ENCODE results near the gene SLC6A11. TPM values are rescaled to one million over a fixed set of nuclear protein-coding genes. Genes with fewer than 3 reads are reported as not detected.

The SLC6A11 gene
- total RNA-seq: not detected

DNA sequence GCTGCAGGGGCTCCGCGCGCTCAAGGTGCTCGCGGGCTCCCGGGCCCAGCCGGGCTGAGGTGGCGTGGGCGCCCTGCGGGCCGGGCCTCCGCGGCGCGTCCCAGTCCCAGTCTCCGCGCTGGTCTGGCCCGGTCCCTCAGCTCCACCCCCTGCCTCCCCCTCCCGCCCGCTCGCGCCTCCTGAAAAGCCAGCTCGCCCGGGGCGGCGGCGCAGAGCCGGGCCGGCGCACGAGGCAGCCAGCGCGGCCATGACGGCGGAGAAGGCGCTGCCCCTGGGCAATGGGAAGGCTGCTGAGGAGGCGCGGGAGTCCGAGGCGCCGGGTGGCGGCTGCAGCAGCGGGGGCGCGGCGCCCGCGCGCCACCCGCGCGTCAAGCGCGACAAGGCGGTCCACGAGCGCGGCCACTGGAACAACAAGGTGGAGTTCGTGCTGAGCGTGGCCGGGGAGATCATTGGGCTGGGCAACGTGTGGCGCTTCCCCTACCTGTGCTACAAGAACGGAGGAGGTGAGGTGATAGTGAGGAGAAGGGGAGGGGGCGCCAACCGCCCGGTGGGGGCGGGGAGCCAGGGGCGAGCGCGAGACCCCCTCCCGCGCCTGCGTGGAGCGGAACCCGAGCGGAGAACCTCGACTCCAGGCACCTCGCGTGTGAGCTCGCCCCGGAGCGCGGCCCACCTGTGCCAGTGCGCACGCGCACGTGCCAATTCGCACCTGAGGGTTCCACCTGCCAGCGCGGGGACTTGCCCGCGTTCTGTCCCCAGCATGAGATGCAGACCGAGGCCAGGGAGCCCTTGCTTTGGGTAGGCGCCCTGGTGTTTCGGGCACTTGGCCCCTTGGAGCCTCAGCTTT is at the start of gene SLC6A11:
Gene SLC6A11 (plus strand): TSS at position 210 of the 844 bp plus-strand sequence. CDS start 38 bp downstream, at position 248.
- Mint-ChIP-seq H3K4me3 (no peak within 1 kb of the TSS), H3K36me3 (no peaks in the 10 kb centered on the region), H3K4me1 (ENCODE audit: low read depth) (no peaks in the 10 kb centered on the region), H3K27me3 (peaks cover 30% of the 10 kb centered on the region), H3K9me3 (no peaks in the 10 kb centered on the region), H3K27ac (no peak within 1 kb of the TSS)
- CTCF ChIA-PET: no interaction called here
- no peak for DNase-seq
- intact Hi-C loops (cut with micrococcal nuclease): no loop called here
- POLR2A ChIA-PET: no interaction called here

DNA sequence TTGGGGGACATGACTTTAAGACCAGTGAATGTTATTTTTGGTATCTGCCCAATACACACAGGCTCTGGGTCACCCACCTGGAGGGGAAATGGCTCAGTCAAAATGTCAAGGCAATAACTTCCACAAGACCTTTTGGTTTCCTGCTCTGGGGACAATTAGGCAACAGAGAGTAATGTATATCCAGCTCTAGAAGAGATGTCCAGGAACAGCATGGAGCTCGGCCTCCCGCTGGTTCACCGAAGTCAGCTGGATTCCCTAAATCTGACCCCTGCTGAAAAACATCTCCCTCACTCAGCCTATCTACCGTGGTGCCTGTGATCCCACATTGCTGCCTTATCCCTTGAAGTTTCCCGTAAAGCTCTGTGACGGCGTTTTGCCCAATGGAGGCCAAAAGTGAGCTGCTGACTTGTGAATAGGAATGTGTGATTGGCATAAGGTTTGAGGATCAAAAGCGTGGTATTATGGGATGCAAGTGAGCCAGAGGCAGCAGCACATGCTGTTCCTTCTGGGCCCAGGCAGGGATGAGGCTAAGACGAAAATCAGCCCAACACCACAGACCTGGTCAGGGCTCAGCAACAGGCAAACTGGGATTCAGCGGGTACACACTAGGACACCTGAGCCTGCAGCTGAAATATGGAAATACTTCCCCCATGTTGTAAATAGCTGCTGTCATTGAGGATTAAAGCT is 47.2 kb upstream of the SLC6A11 start:
- intact Hi-C loops (cut with micrococcal nuclease): no loop called here
- POLR2A ChIA-PET: no interaction called here
- Mint-ChIP-seq H3K4me1 (ENCODE audit: low read depth) (no peaks in the 10 kb centered on the region), H3K4me3 (no peak overlapping the region), H3K27ac (no peak overlapping the region), H3K36me3 (no peaks in the 10 kb centered on the region), H3K9me3 (no peaks in the 10 kb centered on the region), H3K27me3 (peaks cover 14% of the 10 kb centered on the region)
- CTCF ChIA-PET: interaction anchor here (0.7 to 6.0 kb wide), 4 partner anchors 11 to 291 kb away, joined by 3 to 31 read pairs (median 4); no protein-coding TSS in a partner anchor
- no peak for DNase-seq

DNA sequence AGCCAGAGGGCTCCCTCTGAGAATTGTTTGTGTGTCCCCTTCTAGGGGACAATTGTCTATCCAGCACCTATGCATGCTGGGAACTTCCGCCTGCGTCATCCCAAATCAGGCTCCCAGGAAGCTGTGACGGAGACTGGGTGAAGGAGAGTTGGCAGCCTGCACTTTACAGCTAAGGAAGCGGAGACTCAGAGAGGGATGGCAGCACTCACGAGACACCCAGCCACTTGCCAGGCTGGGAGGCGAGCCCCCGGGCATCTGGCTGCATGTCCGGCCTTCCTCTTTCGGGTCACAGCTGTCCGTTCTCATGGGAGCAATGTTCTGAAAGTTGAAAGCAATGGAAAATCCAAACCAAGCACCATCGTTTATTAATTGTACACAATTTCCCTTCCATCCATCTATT is 45.5 kb upstream of the SLC6A11 start:
- no peak for DNase-seq
- ChIA-PET POLR2A (no interaction called here), CTCF (interaction anchor here (6.0 kb wide), 1 partner anchor 13 kb away, joined by 31 read pairs; no protein-coding TSS in a partner anchor)
- peaks cover 16% of the 10 kb centered on the region for H3K27me3 Mint-ChIP-seq
- H3K27ac Mint-ChIP-seq: no peak overlapping the region
- no peaks in the 10 kb centered on the region for H3K9me3 Mint-ChIP-seq
- H3K36me3 Mint-ChIP-seq: no peaks in the 10 kb centered on the region
- H3K4me1 Mint-ChIP-seq (ENCODE audit: low read depth): no peaks in the 10 kb centered on the region
- intact Hi-C loops (cut with micrococcal nuclease): no loop called here
- no peak overlapping the region for H3K4me3 Mint-ChIP-seq

DNA sequence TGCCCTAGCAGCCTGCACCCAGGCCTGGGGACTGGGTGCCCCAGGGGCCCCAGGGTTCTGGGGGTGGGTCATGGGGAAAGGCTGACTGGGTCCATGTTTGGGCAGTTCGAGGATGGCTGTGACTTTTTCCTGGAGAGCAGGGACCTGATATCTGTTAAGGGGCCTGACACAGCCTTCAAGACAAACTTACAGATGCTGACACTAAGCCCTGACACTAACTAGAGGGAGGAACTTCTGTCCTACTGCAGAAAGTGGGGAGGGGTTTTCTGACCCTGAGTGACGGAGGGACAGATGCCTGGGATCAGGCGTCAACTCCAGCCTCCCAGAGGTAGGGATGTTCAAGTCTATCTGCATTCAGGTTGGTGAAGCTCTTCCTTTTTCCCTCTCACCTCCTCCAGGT is 45.0 kb upstream of the SLC6A11 start:
- Mint-ChIP-seq H3K9me3 (no peaks in the 10 kb centered on the region), H3K4me1 (ENCODE audit: low read depth) (no peaks in the 10 kb centered on the region), H3K27ac (no peak overlapping the region), H3K4me3 (no peak overlapping the region), H3K27me3 (peaks cover 16% of the 10 kb centered on the region), H3K36me3 (no peaks in the 10 kb centered on the region)
- CTCF ChIA-PET: interaction anchor here (0.8 to 6.0 kb wide), 2 partner anchors 12 to 13 kb away, joined by 3 to 31 read pairs; no protein-coding TSS in a partner anchor
- POLR2A ChIA-PET: no interaction called here
- DNase-seq: no peak
- intact Hi-C loops (cut with micrococcal nuclease): no loop called here

DNA sequence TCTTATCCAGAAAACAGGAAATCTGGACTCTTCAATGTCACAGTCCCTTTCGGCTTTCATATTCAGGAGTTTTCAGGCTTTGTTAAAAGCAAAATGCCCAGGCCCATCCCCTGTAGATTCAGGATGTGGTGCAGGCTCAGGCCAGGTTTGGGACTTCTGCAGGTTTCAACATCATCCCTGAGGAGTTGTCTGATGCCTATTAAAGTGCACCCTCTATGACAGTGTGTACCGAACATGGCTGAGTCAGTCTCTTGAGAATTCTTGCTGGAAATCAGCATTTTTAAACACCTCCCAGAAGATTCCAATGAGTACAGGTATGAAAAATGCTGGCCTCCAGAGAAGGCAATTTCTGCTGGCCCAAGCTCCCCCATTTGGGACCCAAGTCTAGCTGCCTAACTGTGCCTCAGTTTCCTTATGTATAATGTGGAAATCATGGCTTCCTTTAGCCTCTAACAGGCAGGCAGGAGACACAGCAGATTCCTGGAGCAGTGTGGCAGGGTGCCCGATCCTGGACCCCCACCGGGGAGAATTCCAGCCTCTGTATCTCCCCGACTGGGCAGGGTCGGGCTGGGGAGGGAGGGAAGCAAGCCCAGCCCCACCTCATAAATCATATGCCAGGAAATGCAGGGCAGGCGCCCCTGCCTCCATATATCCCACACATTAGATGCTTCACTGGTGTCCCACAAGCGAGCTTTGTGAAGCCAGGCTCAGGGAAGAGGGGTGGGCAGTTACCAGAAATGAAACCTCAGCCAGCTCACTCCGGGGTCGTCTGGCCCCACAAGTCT is 44.4 kb upstream of the SLC6A11 start:
- CTCF ChIA-PET: interaction anchor here (0.8 kb wide), 1 partner anchor 11 kb away, joined by 3 read pairs; no protein-coding TSS in a partner anchor
- no peaks in the 10 kb centered on the region for H3K36me3 Mint-ChIP-seq
- intact Hi-C loops (cut with micrococcal nuclease): no loop called here
- no peaks in the 10 kb centered on the region for H3K9me3 Mint-ChIP-seq
- no peak overlapping the region for H3K4me3 Mint-ChIP-seq
- H3K4me1 Mint-ChIP-seq (ENCODE audit: low read depth): no peaks in the 10 kb centered on the region
- DNase-seq: no peak
- H3K27ac Mint-ChIP-seq: no peak overlapping the region
- H3K27me3 Mint-ChIP-seq: peaks cover 16% of the 10 kb centered on the region
- POLR2A ChIA-PET: no interaction called here

DNA sequence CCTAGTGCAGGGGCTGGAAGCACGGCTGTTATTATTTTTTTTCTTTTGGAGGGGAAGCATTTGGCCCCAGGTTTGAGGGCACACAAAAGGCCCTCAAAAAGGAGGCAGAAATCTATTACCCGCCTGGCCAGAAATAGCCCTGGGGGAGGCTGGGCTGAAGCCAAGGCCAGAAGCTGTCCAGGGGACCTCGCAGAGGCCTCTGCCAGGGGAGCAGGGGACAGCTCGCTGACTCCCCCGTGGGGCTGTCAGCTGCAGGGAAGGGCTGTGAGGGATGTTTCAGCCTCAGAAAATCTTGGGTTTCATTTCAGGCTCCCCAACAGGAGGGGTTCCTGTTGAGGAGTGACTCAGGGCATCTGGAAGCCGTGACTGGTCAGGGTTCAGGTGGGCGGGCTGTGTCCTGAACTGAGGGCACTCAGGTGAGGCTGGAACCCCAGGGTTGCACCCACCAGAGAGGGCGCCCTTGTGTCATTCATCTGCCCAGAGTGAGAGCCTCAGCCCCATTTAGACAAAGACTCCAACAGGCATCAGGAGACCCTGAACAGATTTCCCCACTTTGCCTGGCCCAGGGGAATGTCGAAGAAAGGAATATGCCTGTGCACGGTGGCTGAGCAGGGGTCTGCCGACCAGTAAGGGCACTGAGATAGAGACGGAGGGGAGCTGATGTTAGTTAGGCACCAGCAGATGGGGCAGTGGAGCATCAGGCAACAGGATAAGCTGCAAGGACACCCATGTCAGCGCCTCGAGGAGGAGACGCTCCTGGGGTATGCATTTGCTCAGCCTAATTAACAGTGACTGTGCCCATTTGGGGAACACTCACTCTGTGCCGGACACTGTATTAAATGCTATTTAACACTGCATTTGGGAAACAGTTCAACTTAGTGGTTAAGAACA is 43.5 kb upstream of the SLC6A11 start:
- H3K27me3 Mint-ChIP-seq: peaks cover 13% of the 10 kb centered on the region
- H3K36me3 Mint-ChIP-seq: no peaks in the 10 kb centered on the region
- H3K4me1 Mint-ChIP-seq (ENCODE audit: low read depth): no peaks in the 10 kb centered on the region
- no peaks in the 10 kb centered on the region for H3K9me3 Mint-ChIP-seq
- H3K4me3 Mint-ChIP-seq: no peak overlapping the region
- POLR2A ChIA-PET: no interaction called here
- intact Hi-C loops (cut with micrococcal nuclease): no loop called here
- no peak overlapping the region for H3K27ac Mint-ChIP-seq
- CTCF ChIA-PET: interaction anchor here (0.9 kb wide), 1 partner anchor 15 kb away, joined by 3 read pairs; no protein-coding TSS in a partner anchor
- no peak for DNase-seq

DNA sequence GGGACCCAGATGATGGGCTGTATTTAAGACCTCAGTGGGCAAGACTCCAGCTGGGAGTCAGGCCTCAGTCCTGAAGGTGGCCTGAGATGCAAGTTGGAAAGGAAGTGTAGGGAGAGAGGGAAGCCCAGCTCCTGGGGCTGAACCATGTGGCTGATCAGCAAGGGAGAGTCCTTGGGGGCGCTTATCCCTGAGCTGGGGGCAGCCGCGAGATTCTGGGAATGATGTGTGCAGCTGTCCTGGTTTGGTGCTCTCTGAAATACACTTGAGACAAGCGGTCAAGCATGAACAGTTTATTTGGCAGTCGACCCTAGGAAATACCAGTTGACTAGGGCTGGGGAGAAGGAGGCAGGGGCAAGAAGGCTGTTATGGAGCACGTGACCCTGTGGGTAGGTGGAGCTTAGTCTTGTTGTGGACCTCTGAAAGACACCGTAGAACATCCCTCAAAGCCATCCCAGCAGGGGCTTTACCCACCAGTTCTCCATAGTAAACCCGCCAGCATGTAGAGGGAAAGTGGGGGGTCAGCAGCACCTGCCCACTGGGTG is 41.8 kb upstream of the SLC6A11 start:
- Mint-ChIP-seq H3K9me3 (no peaks in the 10 kb centered on the region), H3K4me1 (ENCODE audit: low read depth) (no peaks in the 10 kb centered on the region), H3K4me3 (no peak overlapping the region), H3K27ac (no peak overlapping the region), H3K36me3 (no peaks in the 10 kb centered on the region), H3K27me3 (peaks cover 20% of the 10 kb centered on the region)
- CTCF ChIA-PET: interaction anchor here (0.9 kb wide), 1 partner anchor 12 kb away, joined by 4 read pairs; no protein-coding TSS in a partner anchor
- POLR2A ChIA-PET: no interaction called here
- intact Hi-C loops (cut with micrococcal nuclease): no loop called here
- DNase-seq: no peak

DNA sequence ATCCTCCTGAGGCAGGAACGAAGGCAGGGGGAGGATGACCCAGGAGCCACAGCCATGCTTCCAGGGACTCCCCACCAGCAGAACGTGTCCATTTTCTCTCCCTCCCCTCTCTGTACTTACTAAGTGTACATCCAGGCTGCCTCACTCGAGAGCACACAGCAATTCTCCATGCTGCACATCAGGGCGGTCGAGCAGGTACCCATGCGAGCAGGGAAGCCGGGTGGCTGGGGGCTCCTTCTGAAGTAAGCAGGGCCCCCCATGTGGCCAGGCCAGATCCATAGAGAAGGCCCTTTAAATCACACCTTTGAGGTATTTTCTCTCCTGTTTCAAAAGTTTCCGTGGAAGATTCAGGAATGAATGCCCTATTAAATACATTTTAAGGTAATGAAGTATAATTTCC is 41.2 kb upstream of the SLC6A11 start:
- POLR2A ChIA-PET: no interaction called here
- H3K27me3 Mint-ChIP-seq: peaks cover 23% of the 10 kb centered on the region
- no peak for DNase-seq
- intact Hi-C loops (cut with micrococcal nuclease): no loop called here
- CTCF ChIA-PET: no interaction called here
- no peaks in the 10 kb centered on the region for H3K36me3 Mint-ChIP-seq
- H3K9me3 Mint-ChIP-seq: no peaks in the 10 kb centered on the region
- no peaks in the 10 kb centered on the region for H3K4me1 Mint-ChIP-seq (ENCODE audit: low read depth)
- H3K27ac Mint-ChIP-seq: no peak overlapping the region
- H3K4me3 Mint-ChIP-seq: no peak overlapping the region

DNA sequence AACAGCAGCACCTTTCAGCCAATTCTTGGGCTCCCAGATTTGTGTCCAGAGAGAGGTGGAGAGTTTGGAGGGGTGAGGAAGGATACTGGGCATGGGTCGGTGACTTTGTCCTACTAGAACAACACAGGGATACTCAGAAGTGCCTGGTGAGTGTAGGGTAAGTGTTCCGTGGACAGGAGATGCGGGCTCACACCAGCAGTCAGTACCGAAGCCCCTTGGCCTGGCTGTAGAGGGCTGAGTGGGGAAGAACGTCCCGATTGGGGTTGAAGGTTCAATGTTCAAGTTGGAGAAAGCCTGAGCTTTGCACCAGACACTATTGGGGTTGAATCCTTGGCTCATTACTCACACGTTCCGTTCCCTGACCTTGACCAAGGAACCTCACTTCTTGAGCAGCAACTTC is 40.8 kb upstream of the SLC6A11 start:
- Mint-ChIP-seq H3K27me3 (peaks cover 24% of the 10 kb centered on the region), H3K4me1 (ENCODE audit: low read depth) (no peaks in the 10 kb centered on the region), H3K27ac (no peak overlapping the region), H3K9me3 (no peaks in the 10 kb centered on the region), H3K36me3 (no peaks in the 10 kb centered on the region), H3K4me3 (no peak overlapping the region)
- intact Hi-C loops (cut with micrococcal nuclease): no loop called here
- POLR2A ChIA-PET: no interaction called here
- CTCF ChIA-PET: no interaction called here
- no peak for DNase-seq

DNA sequence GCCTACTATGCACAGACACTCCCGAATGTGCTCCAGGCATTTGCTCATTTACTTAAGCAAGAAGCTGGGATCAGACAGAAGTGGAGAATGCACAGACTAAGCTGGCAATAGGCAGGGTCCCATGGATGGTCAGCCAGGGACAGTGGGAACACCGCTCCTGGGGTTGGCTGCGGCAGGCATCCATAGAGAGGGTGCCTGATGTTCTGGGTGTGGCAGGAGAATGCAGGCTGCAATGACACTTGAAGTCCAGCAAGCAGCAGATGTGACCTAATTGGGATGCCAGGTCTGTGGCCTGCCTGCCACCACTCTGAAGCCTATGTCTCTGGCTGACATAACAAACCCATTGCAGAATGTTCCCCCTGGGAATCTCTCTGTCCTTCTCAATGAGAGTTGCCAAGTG is 40.2 kb upstream of the SLC6A11 start:
- peaks cover 26% of the 10 kb centered on the region for H3K27me3 Mint-ChIP-seq
- intact Hi-C loops (cut with micrococcal nuclease): no loop called here
- no peaks in the 10 kb centered on the region for H3K4me1 Mint-ChIP-seq (ENCODE audit: low read depth)
- no peak for DNase-seq
- H3K27ac Mint-ChIP-seq: no peak overlapping the region
- H3K4me3 Mint-ChIP-seq: no peak overlapping the region
- ChIA-PET CTCF (no interaction called here), POLR2A (no interaction called here)
- no peaks in the 10 kb centered on the region for H3K36me3 Mint-ChIP-seq
- no peaks in the 10 kb centered on the region for H3K9me3 Mint-ChIP-seq

DNA sequence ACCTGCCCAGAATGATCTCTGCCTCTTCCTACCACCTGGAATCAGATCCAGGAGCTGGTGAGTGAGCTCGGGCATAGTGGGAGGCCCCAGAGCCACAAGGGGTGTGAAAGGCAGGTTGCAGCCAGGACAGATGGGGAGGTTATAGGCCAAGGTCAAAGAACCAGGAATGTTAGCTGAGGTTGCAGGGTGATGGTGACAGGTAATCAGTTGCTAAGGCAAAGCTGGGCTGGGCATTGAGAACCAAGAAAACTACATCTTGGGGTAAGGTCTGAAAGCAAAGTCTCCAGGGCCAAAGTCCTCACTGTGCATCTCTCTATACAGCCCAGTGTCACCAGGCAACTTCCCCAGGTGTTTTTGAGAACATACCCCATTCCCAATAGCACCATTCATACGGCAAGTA is 38.4 kb upstream of the SLC6A11 start:
- Mint-ChIP-seq H3K4me3 (no peak overlapping the region), H3K4me1 (ENCODE audit: low read depth) (no peaks in the 10 kb centered on the region)
- intact Hi-C loops (cut with micrococcal nuclease): no loop called here

More for the DNA sequence above, 38.4 kb upstream of the SLC6A11 start:
- H3K27ac Mint-ChIP-seq: no peak overlapping the region
- DNase-seq: no peak
- H3K36me3 Mint-ChIP-seq: no peaks in the 10 kb centered on the region
- peaks cover 28% of the 10 kb centered on the region for H3K27me3 Mint-ChIP-seq
- ChIA-PET CTCF (no interaction called here), POLR2A (no interaction called here)
- H3K9me3 Mint-ChIP-seq: no peaks in the 10 kb centered on the region

Data from activated CD4-positive, alpha-beta memory T cell treated with anti-CD3 and anti-CD28 coated beads for 36 hours (primary cell).